ENCODE data around the gene SLC47A1. TPM values are rescaled to one million over a fixed set of nuclear protein-coding genes. Genes with fewer than 3 reads are reported as not detected.

The SLC47A1 gene
- total and polyA plus RNA-seq, 10 of the 15 experiments (the other 5 are each of a cell fraction or from before 2014, with no cell fraction given), result 0.41 TPM; not detected in 9

DNA sequence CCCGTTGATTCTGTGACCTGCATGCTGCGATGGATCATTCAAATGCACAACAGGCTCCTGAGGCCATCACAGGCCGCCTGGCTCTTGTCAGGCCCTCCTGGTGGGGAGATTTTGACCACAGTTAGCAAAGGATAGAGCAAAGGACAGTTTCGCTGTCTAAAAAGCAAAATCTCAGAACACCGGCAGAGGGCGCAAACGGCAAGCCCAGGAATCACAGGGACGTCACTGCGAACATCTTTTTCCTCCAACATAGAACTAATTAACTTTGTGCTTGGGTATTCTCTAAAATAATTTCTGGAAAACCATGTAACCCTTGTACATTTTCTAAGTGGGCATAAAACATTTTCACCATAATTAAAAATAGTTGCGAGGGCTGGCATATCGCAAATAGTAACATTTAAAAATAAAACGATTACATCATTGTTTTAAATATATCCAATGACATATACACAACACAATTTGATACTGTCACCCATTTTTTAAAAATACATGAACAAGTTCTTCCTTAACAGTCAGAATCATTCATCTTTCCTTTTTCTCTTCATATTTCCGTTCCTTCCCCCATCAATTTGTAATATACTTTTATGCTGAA lies 19.7 kb upstream of the SLC47A1 start (continued):
- TF ChIP-seq, protein P1, sequence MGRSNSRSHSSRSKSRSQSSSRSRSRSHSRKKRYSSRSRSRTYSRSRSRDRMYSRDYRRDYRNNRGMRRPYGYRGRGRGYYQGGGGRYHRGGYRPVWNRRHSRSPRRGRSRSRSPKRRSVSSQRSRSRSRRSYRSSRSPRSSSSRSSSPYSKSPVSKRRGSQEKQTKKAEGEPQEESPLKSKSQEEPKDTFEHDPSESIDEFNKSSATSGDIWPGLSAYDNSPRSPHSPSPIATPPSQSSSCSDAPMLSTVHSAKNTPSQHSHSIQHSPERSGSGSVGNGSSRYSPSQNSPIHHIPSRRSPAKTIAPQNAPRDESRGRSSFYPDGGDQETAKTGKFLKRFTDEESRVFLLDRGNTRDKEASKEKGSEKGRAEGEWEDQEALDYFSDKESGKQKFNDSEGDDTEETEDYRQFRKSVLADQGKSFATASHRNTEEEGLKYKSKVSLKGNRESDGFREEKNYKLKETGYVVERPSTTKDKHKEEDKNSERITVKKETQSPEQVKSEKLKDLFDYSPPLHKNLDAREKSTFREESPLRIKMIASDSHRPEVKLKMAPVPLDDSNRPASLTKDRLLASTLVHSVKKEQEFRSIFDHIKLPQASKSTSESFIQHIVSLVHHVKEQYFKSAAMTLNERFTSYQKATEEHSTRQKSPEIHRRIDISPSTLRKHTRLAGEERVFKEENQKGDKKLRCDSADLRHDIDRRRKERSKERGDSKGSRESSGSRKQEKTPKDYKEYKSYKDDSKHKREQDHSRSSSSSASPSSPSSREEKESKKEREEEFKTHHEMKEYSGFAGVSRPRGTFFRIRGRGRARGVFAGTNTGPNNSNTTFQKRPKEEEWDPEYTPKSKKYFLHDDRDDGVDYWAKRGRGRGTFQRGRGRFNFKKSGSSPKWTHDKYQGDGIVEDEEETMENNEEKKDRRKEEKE (IDR thresholded peaks at IDR 0.05), result no peak
- TF ChIP-seq IRF4 (IDR thresholded peaks at IDR 0.05; ENCODE audit: low read depth, low read length), result no peak
- no peak for TF ChIP-seq NRF1 (conservative IDR thresholded peaks at IDR 0.05; ENCODE audit: low read depth, low read length)
- no peak for TF ChIP-seq MYC (IDR thresholded peaks at IDR 0.05; ENCODE audit: insufficient read depth, insufficient read length, insufficient replicate concordance, low read length, severe bottlenecking)
- no peak for TF ChIP-seq KDM1A (IDR thresholded peaks at IDR 0.05; ENCODE audit: borderline replicate concordance)
- no peak for TF ChIP-seq RELB (IDR thresholded peaks at IDR 0.05; ENCODE audit: low read depth)
- TF ChIP-seq SPI1 (IDR thresholded peaks at IDR 0.05; ENCODE audit: borderline replicate concordance, insufficient read depth, low read depth, low read length), result no peak
- no peak for TF ChIP-seq HDAC2 (IDR thresholded peaks at IDR 0.05)
- no peak for TF ChIP-seq RELA (IDR thresholded peaks at IDR 0.05; ENCODE audit: borderline replicate concordance, partially characterized antibody)
- TF ChIP-seq MTA3 (IDR thresholded peaks at IDR 0.05; ENCODE audit: borderline replicate concordance, low read length), result no peak
- no peak for TF ChIP-seq MLLT1 (IDR thresholded peaks at IDR 0.05)
- peak; percentile 82 to 90 (median 88) for TF ChIP-seq CTCF (IDR thresholded peaks at IDR 0.05 in 2 of 3, conservative IDR thresholded peaks at IDR 0.05 in 1 of 3; ENCODE audit: control insufficient read depth in 2 of 3, extremely low read depth in 1 of 3, insufficient read depth in 1 of 3, low read depth in 3 of 3, low read length in 3 of 3)
- TF ChIP-seq, protein P2, sequence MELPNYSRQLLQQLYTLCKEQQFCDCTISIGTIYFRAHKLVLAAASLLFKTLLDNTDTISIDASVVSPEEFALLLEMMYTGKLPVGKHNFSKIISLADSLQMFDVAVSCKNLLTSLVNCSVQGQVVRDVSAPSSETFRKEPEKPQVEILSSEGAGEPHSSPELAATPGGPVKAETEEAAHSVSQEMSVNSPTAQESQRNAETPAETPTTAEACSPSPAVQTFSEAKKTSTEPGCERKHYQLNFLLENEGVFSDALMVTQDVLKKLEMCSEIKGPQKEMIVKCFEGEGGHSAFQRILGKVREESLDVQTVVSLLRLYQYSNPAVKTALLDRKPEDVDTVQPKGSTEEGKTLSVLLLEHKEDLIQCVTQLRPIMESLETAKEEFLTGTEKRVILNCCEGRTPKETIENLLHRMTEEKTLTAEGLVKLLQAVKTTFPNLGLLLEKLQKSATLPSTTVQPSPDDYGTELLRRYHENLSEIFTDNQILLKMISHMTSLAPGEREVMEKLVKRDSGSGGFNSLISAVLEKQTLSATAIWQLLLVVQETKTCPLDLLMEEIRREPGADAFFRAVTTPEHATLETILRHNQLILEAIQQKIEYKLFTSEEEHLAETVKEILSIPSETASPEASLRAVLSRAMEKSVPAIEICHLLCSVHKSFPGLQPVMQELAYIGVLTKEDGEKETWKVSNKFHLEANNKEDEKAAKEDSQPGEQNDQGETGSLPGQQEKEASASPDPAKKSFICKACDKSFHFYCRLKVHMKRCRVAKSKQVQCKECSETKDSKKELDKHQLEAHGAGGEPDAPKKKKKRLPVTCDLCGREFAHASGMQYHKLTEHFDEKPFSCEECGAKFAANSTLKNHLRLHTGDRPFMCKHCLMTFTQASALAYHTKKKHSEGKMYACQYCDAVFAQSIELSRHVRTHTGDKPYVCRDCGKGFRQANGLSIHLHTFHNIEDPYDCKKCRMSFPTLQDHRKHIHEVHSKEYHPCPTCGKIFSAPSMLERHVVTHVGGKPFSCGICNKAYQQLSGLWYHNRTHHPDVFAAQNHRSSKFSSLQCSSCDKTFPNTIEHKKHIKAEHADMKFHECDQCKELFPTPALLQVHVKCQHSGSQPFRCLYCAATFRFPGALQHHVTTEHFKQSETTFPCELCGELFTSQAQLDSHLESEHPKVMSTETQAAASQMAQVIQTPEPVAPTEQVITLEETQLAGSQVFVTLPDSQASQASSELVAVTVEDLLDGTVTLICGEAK (IDR thresholded peaks at IDR 0.05; ENCODE audit: borderline replicate concordance), result no peak
- no peak for TF ChIP-seq LARP7 (IDR thresholded peaks at IDR 0.05)
- TF ChIP-seq, protein P3, sequence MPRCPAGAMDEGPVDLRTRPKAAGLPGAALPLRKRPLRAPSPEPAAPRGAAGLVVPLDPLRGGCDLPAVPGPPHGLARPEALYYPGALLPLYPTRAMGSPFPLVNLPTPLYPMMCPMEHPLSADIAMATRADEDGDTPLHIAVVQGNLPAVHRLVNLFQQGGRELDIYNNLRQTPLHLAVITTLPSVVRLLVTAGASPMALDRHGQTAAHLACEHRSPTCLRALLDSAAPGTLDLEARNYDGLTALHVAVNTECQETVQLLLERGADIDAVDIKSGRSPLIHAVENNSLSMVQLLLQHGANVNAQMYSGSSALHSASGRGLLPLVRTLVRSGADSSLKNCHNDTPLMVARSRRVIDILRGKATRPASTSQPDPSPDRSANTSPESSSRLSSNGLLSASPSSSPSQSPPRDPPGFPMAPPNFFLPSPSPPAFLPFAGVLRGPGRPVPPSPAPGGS (IDR thresholded peaks at IDR 0.05; ENCODE audit: borderline replicate concordance, insufficient read depth, low read depth, low read length, poor library complexity, severe bottlenecking), result no peak

Measured in GM12878 (cell line).